Hematopoietic multipotent progenitor cell treated with erythropoietin and hydrocortisone succinate and interleukin-3 and kit ligand, for 15 days (in vitro differentiated cells): ENCODE data around the gene SH2D3A.
A peak's percentile ranks its signal among the peaks of the same experiment; 100 is the strongest.
"Not testable (repeated sequence)": the region's sequence is repeated elsewhere in the genome, so short reads cannot be mapped to it uniquely, and the experiment has no call there.

Experiments used
- DNase-seq: peaks from one replicate; pipeline ENCODE4 v3.0.0-alpha.2; 2015; ENCODE audit warnings: low spot score

SH2D3A gene

DNA sequence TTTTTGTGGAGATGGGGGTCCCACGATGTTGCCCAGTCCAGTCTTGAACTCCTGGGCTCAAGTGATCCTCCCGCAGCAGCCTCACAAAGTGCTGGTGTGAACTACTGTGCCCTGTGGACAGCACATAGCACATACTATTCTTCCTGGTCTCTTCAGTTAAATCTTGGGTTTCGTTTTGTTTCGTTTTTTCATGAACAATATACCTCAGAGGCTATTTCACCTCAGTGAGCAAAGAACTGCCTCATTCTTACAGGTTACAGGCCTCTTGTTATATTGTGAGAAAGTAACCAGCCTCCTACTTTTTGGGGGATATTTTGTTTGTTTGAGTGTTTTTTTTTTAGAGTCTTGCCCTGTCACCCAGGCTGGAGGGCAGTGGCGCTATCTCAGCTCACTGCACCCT lies 45.5 kb downstream of the SH2D3A start:
- no peak for DNase-seq

DNA sequence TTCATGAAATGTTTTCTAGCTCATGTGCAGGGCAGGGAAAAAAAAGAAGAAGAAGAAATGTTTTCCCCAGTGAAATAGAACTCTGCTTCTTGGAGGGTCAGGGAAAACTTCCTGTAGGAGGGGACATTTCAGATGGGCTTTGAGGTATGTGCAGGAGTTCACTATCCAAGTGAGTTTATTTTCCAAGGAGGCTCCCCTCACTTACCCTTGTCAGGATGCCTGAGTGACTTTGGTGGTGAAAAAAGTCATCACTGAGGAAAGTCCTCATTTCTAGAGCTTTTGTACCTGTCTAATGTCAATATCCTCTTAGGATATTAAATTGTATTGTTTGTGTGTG lies 46.1 kb downstream of the SH2D3A start:
- no peak for DNase-seq

DNA sequence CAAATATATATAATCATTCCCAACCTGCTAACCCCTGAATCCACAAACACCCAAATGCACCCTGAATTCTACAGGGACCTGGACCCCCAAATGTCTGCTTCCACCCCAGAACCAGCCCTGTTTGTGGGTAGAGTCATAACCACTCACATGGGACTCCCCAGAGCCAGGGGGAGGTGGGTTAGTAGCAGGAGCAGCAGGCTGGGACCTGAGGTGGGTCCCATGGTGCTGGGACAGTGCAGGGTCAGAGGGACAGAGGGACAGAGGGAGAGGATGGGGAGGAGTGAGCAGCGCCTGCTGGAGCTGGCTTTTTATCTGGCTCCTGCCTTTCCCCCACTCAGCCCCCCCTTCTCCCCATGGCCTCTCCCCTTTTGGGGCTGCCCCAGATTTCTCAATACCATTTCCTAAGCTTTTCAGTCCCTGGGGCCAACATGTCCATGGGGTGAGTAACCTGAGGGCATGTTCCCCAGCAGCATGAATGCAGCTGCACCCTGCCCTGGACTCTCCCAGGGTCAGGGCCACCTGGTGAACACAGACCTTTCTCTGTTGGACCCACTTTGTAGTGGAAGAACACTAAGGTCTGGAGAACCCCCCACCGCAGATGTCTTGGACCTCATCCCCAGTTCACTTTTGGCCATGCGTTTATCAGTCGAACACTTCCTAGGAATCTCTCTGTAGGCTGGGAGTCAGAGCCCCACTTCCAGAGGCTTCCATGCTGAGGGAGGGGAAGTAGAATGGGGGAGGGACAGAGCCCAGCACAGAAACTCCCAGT lies 46.7 kb downstream of the SH2D3A start, which contains the start of gene C3:
Gene C3 (minus strand): TSS at position 282 of the 769 bp plus-strand sequence. CDS start 61 bp downstream, at position 221.
- no peak for DNase-seq

DNA sequence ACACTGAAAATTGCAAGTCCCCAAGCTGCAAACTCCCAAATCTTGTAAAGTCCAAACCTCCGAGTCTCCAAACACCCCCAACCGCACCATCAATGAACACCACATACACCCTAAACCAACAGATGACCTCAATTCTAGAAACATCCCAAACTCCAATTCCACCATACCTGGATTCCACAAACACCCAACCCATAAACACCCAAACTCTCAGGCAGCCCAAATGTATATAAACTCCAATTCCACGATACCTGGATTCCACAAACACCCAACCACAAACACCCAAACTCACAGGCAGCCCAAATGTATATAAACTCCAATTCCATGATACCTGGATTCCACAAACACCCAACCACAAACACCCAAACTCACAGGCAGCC lies 47.3 kb downstream of the SH2D3A start:
- no peak for DNase-seq

DNA sequence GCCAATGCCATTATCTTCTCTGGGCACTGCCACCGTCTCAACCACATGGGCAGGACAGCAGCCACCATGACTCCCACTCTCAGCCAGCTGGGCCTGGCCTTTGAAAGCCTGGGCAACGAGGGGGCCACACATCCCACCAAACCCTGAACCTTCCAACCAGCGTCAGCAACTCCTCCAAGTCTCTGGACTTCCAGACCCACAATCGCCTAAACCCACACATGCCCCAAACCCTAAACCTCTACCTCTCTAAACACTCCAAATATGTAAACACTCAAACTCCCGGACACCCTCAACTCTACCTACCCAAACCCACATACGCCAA lies 47.7 kb downstream of the SH2D3A start:
- DNase-seq, result no peak

DNA sequence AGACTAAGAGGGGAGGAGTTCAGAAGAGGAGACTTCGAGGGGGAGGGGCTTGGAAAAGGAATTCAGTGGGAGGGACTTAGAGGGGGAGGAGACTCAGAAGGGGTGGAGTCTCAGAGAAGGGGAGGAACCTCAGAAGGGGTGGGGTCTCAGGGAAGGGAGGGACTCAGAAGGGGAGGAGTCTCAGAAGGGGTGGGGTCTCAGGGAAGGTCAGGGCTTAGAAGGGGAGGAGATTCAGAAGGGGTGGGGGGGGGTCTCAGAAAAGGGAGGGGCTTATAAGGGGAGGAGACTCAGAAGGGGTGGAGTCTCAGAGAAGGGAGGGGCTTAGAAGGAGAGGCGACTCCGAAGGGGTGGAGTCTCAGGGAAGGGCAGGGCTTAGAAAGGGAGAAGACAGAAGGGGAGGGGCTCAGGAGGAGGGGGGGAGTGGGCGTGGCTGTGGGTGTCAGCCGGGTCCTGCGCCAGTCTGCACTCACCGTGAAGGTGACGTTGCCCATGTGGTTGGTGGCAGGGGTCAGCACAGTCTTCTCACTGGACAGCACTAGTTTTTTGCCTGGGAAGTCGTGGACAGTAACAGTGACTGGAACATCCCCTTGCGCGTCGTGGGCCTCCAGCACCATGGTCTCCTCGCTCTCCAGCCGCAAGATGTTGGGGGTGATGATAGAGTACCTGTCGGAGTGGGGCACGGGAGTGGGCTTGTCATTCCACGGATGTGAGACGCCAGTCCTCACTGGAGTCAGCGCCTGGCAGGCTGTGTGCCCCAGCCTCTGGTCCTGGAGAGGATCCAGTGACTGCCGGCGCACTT lies 48.3 kb downstream of the SH2D3A start:
- peak; percentile 54 for DNase-seq

DNA sequence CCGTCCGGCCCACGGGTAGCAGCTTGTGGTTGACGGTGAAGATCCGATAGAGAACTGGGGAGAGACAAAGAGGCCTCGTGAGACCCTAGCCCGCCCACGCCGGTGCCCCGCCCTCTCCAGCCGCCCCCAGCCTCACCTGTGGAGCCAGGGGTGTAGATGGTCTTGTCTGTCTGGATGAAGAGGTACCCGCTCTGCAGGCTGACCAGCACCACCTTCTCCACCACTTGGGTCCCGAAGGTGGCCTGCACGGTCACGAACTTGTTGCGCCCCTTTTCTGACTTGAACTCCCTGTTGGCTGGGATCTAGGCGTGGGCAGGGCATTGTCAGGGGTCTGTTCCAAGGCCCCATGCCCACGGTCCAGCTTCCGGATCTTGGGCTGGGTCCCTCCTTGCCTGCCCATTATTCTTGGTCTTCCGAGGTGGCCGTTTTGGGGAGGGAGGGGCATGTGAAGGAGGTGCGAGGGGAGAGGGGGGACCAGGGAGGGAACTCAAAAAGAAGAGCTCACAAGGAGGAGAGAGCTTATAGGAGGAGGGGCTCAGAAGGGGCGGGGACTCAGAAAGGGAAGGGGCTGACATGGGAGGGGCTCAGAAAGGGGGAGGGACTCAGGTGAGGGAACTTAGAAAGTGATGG lies 49.0 kb downstream of the SH2D3A start:
- DNase-seq, result no peak

DNA sequence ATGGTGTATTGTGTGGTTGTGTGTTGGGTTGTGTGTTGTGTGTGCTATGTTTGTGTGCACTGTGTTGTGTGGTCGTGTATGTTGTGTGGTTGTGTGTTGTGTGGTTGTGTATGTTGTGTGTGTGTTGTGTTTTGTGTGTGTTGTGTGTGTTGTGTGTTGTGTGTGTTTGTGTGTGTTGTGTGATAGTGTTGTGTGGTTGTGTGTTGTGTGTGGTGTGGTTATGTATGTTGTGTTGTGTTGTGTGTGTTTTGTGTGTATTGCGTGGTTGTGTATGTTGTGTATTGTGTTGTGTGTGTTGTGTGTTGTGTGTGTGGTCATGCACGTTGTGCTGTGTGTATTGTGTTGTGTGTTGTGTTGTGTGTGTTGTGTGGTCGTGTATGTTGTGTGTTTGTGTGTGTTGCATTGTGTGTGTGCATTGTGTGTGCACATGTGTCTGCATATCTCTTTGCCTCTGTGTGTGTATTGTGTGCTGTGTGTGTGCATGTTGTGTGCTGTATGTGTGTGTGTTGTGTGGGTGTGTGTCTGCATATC lies 49.7 kb downstream of the SH2D3A start:
- DNase-seq, result no peak

DNA sequence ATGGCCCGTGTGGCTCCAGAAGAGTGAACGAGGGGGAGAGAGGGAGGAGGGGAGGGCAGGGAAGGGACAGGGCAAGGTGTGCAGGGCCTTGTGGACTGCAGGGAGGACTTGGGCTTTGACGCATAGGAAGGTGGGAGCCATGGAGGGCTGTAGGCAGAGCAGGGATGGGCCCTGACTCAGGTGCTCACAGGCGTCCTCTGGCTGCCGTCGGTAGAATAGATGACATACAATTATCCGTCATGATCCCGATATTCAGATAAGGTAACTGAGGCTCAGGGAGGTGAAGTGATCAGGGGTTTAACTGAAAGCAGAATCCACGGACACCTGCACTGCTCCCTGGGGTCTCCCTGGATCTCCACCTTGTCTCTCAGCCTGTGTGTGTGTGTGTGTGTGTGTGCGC lies 50.2 kb downstream of the SH2D3A start:
- DNase-seq, result no peak

DNA sequence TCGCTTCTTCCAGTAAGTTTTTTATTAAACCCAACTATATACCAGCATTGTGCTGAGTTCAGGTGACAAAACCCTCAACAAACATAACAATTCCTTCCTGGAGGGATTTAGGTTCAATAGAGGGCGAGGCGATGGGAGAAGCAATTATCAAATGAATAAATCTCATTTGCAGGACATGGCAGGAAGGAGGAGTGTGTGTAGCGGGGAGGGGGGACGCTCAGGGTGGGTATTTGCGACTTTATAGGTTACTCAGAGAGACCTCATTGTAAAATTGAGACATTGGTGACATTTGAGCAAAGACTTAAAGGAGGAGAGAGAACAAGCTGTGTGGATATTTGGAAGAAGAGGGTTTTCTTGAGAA lies 50.6 kb downstream of the SH2D3A start:
- DNase-seq, result no peak

DNA sequence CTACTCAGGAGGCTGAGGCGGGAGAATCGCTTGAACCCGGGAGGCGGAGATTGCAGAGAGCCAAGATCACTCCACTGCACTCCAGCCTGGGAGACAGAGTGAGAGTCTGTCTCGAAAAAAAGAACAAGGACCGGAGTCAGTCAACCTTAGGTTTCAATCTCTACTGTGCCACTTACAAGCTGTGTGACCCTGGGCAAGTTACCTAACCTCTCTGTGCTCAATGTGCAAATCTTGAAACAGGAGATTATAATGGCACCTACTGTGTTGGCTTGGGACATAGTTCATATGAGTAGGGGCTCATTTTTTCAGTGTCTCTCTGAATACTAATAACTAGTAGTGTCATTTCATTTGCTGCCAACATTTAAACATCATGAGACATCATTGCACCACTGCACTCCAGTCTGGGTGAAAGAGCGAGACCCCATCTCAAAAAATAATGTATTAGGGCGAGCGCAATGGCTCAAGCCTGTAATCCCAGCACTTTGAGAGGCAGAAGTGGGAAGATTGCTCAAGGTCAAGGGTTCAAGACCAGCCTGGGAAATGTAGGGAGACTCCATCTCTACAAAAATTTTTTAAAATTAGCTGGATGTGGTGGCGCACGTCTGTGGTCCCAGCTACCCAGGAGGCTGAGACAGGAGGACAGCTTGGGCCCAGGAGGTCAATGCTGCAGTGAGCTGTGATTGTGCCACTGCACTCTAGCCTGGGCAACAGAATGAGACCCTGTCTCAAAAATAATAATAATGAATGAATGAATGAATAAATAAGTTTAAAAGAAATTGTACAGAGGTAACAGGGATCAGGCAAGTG lies 52.3 kb downstream of the SH2D3A start:
- no peak for DNase-seq

DNA sequence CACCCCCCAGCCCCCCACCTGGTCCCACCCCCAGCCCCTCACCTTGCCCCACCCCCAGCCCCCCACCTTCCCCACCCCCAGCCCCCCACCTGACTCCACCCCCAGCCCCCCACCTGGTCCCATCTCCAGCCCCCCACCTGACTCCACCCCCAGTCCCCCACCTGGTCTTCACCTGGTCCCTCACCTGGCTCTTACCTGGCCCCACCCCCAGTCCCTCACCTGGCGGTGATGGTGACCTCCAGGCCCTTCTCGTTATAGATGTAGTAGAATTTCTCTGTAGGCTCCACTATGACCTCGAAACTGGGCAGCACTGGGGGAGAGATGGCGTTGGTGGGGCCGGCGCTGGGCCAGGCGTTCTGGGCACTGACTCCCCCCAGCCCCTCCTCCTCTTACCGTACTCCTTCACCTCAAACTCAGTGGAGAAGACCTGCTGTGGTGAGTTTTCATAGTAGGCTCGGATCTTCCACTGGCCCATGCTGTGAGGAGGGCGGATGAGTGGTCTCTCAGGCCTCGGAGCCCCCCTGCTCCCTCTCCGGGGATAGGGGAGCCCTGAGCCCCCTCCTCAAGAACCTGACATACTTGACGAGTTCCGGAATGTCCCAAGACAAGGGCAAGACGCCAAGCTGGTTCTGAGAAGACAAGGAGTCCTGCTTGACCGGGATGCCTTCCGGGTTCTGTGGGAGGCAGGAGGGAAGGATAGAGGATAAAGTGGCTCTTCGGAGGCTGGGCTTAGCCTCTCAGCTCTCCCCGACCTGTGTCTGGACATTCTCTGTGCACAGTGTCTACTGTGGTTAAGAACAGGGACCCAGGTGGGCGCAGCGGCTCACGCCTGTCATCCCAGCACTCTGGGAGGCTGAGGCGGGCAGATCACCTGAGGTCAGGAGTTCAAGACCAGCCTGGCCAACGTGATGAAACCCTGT lies 53.2 kb downstream of the SH2D3A start:
- DNase-seq, result no peak

DNA sequence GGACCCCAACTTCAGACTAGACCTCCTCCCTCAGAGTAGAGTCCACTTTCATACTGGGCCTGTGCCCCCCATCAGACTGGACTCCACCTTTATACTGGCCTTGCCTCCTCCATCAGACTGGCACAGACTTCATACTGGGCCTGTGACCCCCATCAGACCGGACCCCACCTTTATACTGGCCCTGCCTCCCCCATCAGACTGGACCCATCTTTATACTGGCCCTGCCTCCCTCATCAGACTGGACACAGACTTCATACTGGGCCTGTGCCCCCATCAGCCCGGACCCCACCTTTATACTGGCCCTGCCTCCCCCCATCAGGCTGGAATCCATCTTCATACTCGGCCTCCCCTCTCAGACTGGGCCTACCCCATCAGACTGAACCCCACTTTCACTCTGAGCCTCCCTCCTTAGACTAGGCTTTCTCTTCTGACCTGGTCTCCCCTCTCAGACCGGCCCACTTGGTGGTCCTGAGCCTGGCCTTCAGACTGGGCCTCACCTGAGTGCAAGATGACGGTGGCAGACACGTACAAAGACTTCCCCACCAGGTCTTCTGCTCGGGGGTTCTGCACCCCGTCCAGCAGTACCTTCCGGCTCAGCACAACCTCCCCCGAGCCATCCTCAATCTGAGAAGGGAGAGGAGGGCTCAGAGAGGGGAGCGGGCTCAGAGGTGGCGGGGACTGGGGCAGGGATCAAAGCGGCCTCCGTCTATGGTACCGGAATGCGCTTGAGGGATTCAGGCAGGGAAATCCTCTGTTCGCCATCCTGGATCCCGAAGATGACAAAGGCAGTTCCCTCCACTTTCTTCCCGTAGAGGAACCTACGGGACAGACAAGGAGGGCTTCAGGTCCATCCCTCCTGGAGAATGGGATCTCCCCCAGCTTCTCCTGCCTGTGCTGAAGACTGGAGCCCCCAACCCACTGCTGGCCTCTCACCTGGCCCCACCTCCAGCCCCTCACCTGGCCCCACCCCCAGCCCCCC lies 54.3 kb downstream of the SH2D3A start:
- DNase-seq, result no peak

DNA sequence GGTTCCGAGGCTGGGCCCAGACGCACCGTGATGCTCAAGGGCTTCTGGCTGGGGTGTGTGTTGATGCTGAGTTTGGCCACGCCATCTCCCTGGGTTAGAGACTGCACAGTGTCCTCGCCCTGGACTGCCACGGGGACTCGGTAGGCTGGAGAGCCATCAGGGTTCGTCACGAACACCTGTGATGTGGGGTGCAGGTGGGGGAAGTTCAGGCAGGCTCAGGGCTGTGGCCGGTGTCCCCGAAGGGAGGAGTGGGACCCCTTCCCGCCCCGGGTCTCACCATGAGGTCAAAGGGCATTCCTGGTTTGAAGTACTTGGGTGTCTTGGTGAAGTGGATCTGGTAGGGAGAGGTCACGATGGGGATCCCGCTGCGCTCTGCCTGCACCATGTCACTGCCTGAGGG lies 55.0 kb downstream of the SH2D3A start:
- no peak for DNase-seq

DNA sequence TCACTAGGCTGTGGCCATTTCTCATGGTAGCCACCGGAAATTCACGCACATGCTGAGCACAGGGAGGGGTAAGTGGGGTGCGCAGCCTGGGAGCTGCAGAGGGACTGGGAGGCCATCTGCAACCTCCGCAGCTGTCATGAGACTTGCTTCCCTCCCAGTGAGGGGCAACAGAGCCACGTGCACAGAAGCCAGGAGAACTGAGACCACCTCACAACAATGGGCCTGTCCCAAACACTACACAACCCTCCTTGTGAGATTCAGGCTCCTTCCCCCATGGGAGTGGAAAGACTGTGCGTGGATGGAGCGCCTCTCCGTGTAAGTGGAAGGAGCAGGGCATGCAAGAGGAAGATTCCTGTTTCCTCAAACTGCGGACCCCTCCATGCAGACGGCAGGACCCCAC lies 55.6 kb downstream of the SH2D3A start:
- no peak for DNase-seq

DNA sequence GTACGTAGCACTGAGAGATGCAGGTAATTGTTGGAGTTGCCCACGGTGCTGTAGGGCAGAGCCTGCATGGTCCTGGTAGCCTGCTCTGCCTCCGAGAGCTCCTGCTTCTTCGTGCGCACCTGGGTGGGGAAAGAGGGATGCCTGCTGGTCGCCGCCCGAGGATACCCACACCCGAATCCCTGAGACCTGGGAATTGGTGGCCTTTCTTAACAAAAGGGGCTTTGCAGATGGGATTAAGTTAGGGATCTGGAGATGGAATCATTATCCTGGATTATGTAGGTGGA lies 56.2 kb downstream of the SH2D3A start:
- no peak for DNase-seq

DNA sequence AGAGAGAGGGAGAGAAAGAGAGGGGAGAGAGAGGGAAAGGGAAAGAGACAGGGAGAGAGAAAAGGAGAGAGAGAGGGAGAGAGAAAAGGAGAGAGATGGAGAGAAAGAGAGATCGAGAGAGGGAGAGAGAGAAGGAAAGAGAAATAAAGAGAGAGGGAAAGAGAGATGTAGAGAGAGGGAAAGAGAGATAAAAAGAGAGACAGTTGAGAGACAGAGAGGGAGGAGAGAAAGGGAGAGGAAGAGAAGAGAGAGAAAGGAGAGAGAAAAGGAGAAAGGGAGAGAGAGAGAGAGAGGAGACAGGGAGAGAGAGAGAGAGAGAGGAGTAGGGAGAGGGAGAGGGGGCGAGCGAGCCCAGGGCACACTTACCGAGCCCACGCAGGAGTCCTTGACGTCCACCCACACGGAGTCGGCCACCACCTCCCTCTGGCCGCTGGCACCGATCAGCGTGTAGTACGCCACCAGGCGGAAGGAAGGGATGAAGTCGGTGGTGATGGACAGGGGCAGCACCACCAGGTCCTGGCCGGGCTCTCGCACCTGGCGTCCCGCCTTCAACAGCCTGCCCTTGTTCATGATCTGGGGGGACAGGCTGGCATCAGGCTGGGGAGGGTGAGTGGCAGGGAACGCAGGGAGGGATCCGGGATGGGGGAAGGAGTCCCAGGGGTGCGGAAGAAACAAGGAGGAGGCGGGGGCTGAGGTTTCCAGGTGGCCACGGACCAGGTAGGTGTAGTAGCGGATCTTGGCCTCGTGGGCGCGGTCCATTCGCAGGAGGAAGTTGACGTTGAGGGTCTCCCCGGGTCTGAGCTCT lies 56.8 kb downstream of the SH2D3A start:
- DNase-seq, result no peak

DNA sequence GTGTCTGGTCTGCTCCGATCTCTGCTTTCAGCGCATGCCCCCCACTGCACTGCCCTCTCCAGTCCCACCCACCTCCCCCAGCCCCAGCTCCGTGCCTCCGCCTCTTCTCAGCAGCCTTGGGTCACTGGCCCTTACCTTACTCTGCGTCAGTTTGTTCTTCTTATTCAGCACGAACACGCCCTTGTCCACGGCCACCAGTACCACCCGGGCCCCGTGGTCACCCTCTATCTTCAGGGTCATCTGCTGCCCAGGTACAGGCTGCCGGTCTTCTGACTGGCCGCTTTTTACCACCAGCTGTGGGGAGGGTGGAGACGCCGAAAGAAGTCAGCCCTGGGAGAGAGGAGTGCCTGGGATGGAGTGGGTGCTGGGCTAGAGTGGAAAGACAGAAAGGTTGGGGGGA lies 57.7 kb downstream of the SH2D3A start:
- no peak for DNase-seq

DNA sequence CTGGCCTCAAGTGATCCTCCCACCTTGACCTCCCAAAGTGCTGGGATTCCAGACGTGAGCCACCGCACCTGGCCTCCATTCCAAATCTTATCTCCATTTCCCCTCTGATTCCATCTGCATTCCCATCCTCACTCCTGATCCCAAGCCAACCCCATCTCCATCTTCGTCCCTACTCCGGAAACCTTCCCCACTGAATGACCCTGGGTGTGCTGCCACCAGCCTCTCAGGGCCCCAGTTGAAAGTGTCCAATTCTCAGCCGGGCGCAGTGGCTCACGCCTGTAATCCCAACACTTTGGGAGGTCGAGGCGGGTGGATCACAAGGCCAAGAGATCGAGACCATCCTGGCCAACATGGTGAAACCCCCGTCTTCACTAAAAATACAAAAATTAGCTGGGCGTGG lies 58.3 kb downstream of the SH2D3A start:
- not testable (repeated sequence) for DNase-seq
